Fibroblast of skin of right biceps (primary cell): ENCODE measurements around the gene MALL.
"Not testable (repeated sequence)": the region's sequence is repeated elsewhere in the genome, so short reads cannot be mapped to it uniquely, and the experiment has no call there.

Source experiments
- DNase-seq: peaks from one replicate; pipeline ENCODE4 v3.0.0-alpha.2; 2013

Gene MALL

DNA sequence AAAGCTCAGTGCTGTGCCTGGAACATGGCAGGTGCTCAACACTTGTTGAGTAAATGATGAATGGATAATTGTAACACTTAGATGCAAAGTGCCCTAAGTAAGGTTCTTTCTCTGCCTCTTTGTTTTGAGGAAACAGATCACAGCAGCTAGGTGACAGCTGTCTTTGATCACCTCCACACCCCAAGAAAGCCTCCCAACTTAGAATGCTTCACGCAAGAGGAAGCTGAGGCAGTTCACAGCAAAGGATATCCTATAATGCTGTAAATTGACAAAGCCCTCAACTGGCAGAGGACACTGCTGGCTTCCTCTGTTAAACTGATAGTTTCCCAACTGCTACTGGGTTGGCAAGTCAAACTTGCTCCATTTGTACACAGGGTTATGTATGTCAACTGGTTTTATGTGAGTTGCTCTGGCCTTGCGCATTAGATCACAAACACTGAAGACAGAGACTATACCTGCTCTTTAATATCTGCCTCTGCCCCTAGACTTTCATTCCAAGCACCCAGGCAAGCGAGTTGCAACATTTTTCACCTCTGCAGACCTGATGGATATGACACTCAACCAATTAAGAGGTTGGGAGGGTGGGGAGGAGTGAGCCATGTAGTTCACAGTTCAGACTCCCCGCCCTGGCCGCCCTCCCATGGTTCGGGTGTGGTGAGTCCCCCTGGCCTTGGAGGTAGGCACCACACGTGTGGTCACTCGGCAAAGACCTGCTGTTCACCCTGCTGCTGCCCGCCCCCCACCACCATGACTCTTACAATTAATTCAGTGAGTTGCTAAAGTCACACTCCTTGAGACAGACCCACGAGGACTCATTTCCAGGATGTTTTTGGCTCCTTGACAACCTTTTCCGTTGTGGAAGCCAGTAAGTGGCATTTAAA is 4.8 kb upstream of the MALL start:
- peak; percentile 28 for DNase-seq

DNA sequence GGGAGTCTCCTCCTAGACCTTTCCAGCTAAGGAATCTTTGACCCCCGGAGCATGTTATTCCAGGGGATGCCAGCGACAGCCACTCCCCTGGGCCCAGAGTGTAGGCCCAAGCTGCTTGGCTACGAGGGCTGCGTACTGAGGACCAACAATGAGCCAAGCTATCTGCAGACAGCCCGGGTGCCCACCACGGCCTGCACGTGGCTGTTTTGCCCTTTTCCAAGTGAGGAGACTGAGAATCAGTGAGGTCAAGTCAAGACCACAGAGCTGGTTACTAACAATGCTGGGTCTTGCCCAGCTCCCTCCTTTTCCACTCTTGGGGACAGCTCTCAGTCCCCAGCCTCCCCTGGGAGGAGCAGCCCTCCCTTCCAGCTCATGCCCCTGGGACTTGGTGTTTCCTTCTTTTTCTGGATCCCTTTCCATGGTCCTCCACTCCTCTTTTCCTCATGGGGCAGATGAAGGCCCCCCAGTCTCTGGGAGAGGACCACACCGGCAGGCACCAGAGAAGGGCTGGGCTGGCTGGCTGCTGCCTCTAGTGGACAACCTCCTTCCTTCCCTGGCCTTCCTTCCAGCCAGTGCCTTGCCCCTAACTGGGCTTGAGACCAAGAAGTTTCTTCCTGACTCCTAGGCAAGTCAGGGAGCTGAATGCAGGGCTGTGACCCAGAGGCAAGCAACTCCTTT is 550 bp upstream of the MALL start:
- DNase-seq: peak; percentile 60

DNA sequence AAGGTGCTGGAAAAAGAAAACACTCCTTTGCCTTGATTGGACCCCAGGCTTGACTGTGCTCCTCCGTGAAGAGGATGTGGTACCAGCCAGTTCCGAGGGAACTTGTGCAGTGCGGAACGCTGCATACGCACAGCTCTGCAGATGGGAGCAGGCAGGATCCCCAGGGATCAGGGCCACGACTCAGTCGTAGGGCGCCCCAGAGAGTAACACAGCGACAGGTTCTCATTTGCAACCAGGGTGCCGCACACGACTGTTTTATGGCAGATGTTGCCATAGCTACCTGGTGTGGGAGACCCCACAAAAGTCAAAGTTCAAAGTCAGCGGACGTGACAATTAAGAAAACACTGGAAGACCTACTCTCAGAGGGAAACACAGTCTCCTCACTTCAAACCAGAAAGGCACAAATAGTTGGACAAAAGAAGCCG is 779 bp downstream of the MALL start:
- no peak for DNase-seq

- DNase-seq: peak; percentile 36
Observed at GRCh38 chr2:110113961-110114591, 1.5 kb downstream of the MALL start.

- not testable (repeated sequence) for DNase-seq
Observed at GRCh38 chr2:110108291-110108690, 7.3 kb downstream of the MALL start.

DNA sequence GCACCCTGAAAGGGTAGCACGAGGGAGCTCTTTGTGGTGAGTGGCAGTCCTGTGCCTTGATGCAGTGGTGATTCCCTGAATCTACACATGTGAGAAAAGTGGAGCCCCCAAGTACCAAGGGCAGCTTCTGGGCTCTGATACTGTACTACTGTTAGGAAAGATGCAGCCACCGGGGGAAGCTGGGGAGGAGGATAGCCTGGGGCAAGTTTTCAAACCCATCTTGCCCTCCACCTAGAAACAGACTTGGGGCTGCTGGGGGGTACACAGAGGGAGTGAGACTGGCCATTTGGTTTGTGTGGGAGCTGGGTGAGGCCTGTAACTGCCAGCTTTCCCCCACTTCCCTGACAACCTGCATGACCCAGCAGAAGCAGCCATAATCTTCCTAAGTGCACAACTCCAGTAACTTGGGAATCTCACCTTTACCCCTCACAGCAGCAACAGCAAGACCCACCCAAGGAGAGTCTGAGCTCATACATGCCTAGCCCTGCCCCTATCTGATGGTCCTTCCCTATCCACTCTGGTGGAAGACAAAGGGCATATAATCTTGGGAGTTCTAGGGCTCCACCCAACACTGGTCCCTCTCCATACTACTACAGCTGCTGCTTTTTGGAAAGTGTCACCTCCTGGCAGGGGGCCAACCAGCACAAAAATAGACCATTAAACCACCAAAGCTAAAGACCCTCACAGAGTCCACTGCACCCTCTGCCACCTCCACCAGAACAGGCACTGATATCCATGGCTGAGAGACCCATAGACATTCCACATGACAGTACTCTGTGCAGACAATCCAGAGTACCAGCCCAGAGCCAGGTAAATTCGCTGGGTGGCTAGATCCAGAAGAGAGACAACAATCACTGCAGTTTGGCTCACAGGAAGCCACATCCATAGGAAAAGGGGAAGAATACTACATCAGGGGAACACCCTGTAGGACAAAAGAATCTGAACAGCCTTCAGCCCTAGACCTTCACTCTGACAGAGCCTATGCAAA is 8.2 kb downstream of the MALL start:
- DNase-seq: no peak

DNA sequence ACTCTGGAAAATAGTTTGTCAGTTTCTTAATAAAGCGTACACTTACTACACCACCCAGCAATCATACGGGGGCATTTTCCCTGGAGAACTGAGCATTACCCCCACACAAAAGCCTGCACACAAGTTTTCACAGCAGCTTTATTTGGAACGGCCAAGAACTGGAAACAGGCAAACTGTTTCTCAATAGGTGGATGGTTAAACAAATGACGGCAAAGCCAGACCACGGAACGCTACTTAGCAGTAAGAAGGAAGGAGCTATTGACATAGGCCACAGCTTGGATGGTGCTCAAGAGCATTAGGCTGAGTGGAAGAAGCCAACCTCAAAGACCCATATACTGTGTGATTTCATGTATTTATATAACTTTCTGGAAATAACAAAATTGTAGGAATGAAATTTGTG is 9.0 kb downstream of the MALL start:
- DNase-seq: peak; percentile 76

DNA sequence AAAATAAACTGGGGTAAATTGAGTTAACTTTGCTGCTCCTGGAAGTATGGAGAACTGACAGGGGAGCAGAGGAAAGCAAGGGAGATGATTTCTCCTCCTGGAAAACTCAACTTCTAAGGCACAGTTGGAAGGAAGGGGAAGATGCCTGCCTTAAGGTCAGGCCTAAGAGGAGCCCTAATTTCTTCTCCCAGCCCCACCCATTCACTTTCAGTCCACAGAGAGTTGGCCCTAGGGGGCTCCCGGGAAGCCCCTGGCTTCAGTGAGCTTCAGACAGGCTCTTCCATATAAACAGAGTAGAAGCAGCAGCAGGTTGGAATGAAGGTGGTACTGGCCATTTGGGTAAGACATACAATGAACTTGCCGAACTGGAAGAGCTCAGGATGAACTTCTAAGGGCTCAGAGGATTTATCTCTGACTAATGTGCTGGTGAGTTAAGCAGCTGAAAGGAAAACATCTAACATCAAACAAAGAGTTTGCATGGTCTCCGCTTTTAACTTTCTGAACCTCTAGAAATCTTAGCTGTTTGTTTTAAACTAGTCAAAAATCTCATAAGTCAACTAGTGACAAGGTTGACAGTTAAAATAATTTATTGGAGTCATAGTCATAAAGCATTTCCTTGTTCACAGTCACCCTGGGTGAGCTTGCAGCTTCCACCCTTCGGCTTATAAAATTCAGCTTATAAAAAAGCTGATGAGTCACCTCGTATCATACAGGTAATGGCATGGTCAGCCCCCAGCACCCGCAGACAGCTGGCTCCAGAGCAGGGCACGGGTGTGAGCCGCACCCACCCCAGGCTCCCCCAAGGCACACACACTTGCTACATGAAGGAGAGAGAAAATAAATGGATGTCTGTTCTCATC is 9.8 kb downstream of the MALL start:
- peak; percentile 82 for DNase-seq

- DNase-seq: no peak
Observed at GRCh38 chr2:110105183-110105582, 10.4 kb downstream of the MALL start.

- DNase-seq: no peak
Observed at GRCh38 chr2:110104025-110104771, 11.4 kb downstream of the MALL start.

GRCh38 chr2:110103061-110103961 is 12.3 kb downstream of the MALL start:
- no peak for DNase-seq

- peak; percentile 53 for DNase-seq
Observed at GRCh38 chr2:110101901-110102803, 13.5 kb downstream of the MALL start.

- peak; percentile 100 for DNase-seq
Observed at GRCh38 chr2:110101280-110101844, 14.3 kb downstream of the MALL start.

DNA sequence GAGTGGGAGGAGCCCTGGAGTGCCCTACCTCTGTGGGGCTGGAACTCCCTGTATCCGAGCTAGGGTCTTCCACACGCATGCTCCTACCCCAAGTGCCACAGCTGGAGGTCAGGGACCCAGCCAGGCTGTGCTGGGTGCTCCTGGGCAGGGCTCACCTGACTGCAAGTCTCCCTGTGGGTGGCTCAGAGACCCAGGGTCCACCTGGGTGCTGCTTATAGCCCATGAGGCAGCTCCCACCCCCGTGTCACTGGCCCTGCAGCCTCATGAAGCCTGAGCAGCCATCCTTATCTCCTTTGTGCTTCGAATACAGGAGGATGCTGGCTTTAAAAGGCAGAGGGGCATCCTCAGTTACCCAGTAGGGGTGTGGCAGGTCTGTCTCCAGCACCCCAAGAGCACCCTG is 14.7 kb downstream of the MALL start:
- not testable (repeated sequence) for DNase-seq

DNA sequence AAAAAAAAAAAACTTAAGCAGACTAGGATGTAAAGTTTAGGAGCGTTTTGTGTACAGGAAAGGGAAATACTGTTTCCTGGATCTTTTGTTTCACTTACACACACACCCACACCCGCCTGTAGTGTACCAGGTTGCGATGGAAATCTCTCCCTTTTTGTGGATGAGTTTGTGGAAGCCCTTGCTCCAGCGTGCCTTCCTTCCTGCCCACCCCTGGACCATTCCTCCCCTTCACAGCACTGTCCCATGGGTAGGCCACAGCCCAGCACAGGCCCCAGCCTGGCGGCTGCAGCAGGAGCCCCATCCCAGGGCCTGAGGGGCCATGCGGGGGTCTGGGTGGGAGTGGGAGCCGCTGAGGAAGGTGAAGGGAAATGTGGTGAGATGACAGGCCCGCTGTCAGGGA is 15.1 kb downstream of the MALL start:
- DNase-seq: no peak

DNA sequence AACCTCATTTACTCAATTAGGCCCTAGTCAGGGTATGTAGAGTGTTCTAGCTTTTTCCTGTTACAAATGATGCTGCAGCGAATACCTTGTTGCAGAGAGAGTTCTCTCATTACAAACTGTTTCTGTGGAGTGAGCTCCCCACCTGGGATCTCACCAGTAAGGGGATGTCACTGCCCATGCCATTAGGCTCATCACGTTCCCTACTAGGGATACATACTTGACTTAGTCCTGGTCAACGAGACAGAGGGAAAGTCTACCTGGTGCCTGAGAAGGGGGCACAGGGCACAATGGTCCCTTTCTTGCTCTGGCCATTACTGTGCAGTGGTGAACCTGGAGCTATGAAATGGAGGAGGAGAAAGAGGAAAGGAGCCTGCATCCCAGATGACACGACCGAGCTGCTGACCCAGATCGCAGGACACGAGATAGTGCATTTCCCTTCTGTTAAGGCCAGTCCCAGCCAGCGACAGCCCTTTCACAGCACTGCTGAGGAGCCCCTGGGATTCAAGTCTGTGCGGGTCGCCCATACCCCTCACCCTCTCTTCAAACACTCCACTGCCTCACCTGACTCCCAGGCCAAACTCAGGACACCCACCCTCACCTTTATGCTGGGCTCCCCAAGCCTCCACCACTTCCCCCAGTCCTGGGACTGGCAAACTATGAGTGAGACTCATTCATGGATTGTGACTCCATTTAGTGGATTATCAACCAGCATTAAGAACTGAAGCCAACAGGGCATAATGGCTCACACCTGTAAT is 16.0 kb downstream of the MALL start:
- DNase-seq: no peak

DNA sequence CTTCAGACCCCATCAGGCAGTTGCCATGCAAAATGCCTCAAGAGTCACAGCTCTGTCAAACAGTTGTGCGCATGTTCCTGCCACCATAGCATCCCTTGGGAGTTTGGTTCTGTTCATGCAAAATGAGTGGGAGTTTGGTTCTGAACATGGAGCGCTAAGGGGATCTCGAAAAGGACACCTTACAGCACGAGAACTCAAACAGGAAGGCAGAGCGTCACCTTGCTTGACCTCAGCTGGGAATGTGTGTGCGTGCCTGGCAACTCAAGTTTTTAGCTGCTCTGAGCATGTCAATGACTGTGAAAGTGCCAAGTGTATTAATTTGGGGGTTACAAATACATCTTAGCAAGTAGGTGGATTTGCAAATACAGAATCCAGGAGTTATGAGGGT is 16.6 kb downstream of the MALL start:
- DNase-seq: no peak
